ENCODE results near the gene PRR15.

GRCh38 chr7:29547421-29547820 is 16.2 kb upstream of the PRR15 start:
- TF ChIP-seq CTCF (conservative IDR thresholded peaks at IDR 0.05) (no peak), ZFX (IDR thresholded peaks at IDR 0.05) (no peak)
